K562 (cell line): Measurements from ENCODE around the gene C11orf86. TPM values are rescaled to one million over a fixed set of nuclear protein-coding genes. Genes with fewer than 3 reads are reported as not detected.

Experiments used
- ATF7 ChIP-seq: fragments of 450-650 bp; IDR thresholded peaks from 2 replicates; pipeline ENCODE4 v1.7.1; 2014; ENCODE audit warnings: mild to moderate bottlenecking, moderate library complexity
- CEBPZ ChIP-seq: fragments of 150-350 bp; IDR thresholded peaks from 2 replicates; pipeline ENCODE4 v1.6.1; 2014; ENCODE audit warnings: low read depth, mild to moderate bottlenecking, low read length, borderline replicate concordance
- CHD4 ChIP-seq: fragments of 200-600 bp; sonication (generic); IDR thresholded peaks from 3 replicates; pipeline ENCODE4 v1.6.1; 2012; ENCODE audit warnings: low read depth, mild to moderate bottlenecking, mixed read lengths, low read length, inconsistent platforms; ENCODE audit not compliant: insufficient read depth, insufficient replicate concordance, poor library complexity, severe bottlenecking
- E2F5 ChIP-seq: sonication (generic); formaldehyde crosslinking; IDR thresholded peaks from 2 replicates; pipeline ENCODE4 v1.8.0; 2022; ENCODE audit warnings: mild to moderate bottlenecking, missing genetic modification reagents
- NKRF ChIP-seq: fragments of 450-650 bp; IDR thresholded peaks from 2 replicates; pipeline ENCODE4 v1.6.1; 2016; ENCODE audit warnings: borderline replicate concordance
- SAP30 ChIP-seq: fragments of 200-600 bp; sonication (generic); IDR thresholded peaks from 2 replicates; pipeline ENCODE4 v1.6.1; 2012; ENCODE audit warnings: borderline replicate concordance, low read depth, mild to moderate bottlenecking, moderate library complexity, low read length, control low read depth, inconsistent platforms; ENCODE audit not compliant: insufficient read depth, poor library complexity, severe bottlenecking
- SREBF2 ChIP-seq: sonication (generic); formaldehyde crosslinking; IDR thresholded peaks from 2 replicates; pipeline ENCODE4 v1.4.0; 2020; ENCODE audit warnings: mild to moderate bottlenecking, missing genetic modification reagents
- ZBTB7A ChIP-seq: IDR thresholded peaks from 2 replicates; pipeline ENCODE4 v1.6.1; 2011; ENCODE audit warnings: low read depth, mild to moderate bottlenecking, low read length, moderate library complexity, borderline replicate concordance; ENCODE audit not compliant: control insufficient read depth
- ZNF263 ChIP-seq: sonication (generic); formaldehyde crosslinking; IDR thresholded peaks from 2 replicates; pipeline ENCODE4 v1.8.0; 2022; ENCODE audit warnings: mild to moderate bottlenecking, missing genetic modification reagents, borderline replicate concordance
- ZSCAN29 ChIP-seq: fragments of 450-650 bp; IDR thresholded peaks from 2 replicates; pipeline ENCODE4 v1.6.1; 2017
- polyA plus RNA-seq, 8 experiments: library from polyadenylated mRNA; depleted of rRNA in 4 of 8; stranded (reverse) in 5 of 8; unstranded in 3 of 8; fragments of >200 nt; fragmentation: Nextera tagmentation in 2 of 8; fragmentation: Illumina TruSeq in 1 of 8; extraction: Ambion mirVana in 2 of 8; extraction: Trizol in 1 of 8; gene quantifications; 2 replicates each; pipeline versions ENCODE4 v1.2.1 to v1.2.3, GENCODE V29; 2011 to 2014; ENCODE audit warnings: inconsistent platforms in 1 of 8, missing spikeins in 1 of 8
- total RNA-seq, 7 experiments: library from RNA; depleted of rRNA in 6 of 7; stranded (reverse); fragments of >200 nt in 6 of 7; fragmentation: Illumina TruSeq in 2 of 7; extraction: Trizol in 2 of 7; gene quantifications; 2 replicates each; pipeline versions ENCODE4 v1.2.1 to v1.2.3, GENCODE V29; 2011 to 2021; ENCODE audit warnings: low replicate concordance in 1 of 7
- TF ChIP-seq, protein P1 (sequence below): fragments of 250-450 bp; sonication (Bioruptor Pico); IDR thresholded peaks from 2 replicates; pipeline ENCODE4 v1.8.0; 2022; ENCODE audit warnings: inconsistent platforms, mild to moderate bottlenecking, moderate library complexity, borderline replicate concordance

C11orf86 gene
- total and polyA plus RNA-seq, 9 of the 15 experiments (the other 6 are each of a cell fraction or from before 2014, with no cell fraction given) = not detected

GRCh38 chr11:66934950-66935779 lies 39.9 kb upstream of the C11orf86 start (continued):
- TF ChIP-seq, protein P1, sequence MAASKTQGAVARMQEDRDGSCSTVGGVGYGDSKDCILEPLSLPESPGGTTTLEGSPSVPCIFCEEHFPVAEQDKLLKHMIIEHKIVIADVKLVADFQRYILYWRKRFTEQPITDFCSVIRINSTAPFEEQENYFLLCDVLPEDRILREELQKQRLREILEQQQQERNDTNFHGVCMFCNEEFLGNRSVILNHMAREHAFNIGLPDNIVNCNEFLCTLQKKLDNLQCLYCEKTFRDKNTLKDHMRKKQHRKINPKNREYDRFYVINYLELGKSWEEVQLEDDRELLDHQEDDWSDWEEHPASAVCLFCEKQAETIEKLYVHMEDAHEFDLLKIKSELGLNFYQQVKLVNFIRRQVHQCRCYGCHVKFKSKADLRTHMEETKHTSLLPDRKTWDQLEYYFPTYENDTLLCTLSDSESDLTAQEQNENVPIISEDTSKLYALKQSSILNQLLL (CRISPR knock-in tag) = no peak
- TF ChIP-seq CEBPZ (no peak), SREBF2 (CRISPR knock-in tag) (no peak), ZSCAN29 (no peak), E2F5 (no peak), CHD4 (no peak), NKRF (no peak), SAP30 (no peak), ZNF263 (CRISPR knock-in tag) (no peak), ZBTB7A (peak; percentile 90), ATF7 (peak; percentile 49; the same call in 1 of the 2 replicates)
